SK-N-SH (cell line): ENCODE data around the gene TMEM89.

ENCODE experiments used
- CTCF ChIP-seq: fragments of 200-600 bp; sonication (generic); IDR thresholded peaks from 2 replicates; pipeline ENCODE4 v1.6.1; 2017; ENCODE audit warnings: antibody characterized with exemption, mild to moderate bottlenecking, moderate library complexity
- EP300 ChIP-seq, 2 experiments: IDR thresholded peaks; 2 replicates each; pipeline versions ENCODE4 v1.4.0 to v1.6.1; 2012; ENCODE audit warnings: borderline replicate concordance in 1 of 2, low read depth in 1 of 2, low read length in 1 of 2
- EZH2phosphoT487 ChIP-seq: fragments of 200-600 bp; sonication (generic); IDR thresholded peaks from 2 replicates; pipeline ENCODE4 v1.6.1; 2017; ENCODE audit warnings: low read depth, mixed run types, mild to moderate bottlenecking, antibody characterized with exemption, moderate library complexity, borderline replicate concordance
- FOXM1 ChIP-seq: IDR thresholded peaks from 2 replicates; pipeline ENCODE4 v1.4.0; 2012; ENCODE audit warnings: low read depth, mild to moderate bottlenecking
- GABPA ChIP-seq: IDR thresholded peaks from 2 replicates; pipeline ENCODE4 v1.4.0; 2012; ENCODE audit warnings: low read depth, mild to moderate bottlenecking
- MAX ChIP-seq: IDR thresholded peaks from 2 replicates; pipeline ENCODE4 v1.4.0; 2012; ENCODE audit warnings: low read depth
- RAD21 ChIP-seq: IDR thresholded peaks from 2 replicates; pipeline ENCODE4 v1.6.1; 2012; ENCODE audit warnings: mild to moderate bottlenecking, low read length
- RCOR1 ChIP-seq: fragments of 150-350 bp; IDR thresholded peaks from 2 replicates; pipeline ENCODE4 v1.6.1; 2017; ENCODE audit warnings: antibody characterized with exemption, low read length
- RFX5 ChIP-seq: IDR thresholded peaks from 2 replicates; pipeline ENCODE4 v1.6.1; 2012; ENCODE audit warnings: mild to moderate bottlenecking, improper control_type of control experiment, low read length
- SIN3A ChIP-seq: IDR thresholded peaks from 2 replicates; pipeline ENCODE4 v1.6.1; 2012; ENCODE audit warnings: low read depth, mild to moderate bottlenecking, low read length, moderate library complexity, borderline replicate concordance
- TAF1 ChIP-seq: IDR thresholded peaks from 2 replicates; pipeline ENCODE4 v1.6.1; 2012; ENCODE audit warnings: low read depth, mild to moderate bottlenecking, low read length, moderate library complexity, borderline replicate concordance
- TEAD4 ChIP-seq: IDR thresholded peaks from 2 replicates; pipeline ENCODE4 v1.4.0; 2012; ENCODE audit warnings: mild to moderate bottlenecking, borderline replicate concordance; ENCODE audit not compliant: insufficient read depth
- USF2 ChIP-seq: fragments of 150-350 bp; IDR thresholded peaks from 2 replicates; pipeline ENCODE4 v1.6.1; 2017; ENCODE audit warnings: antibody characterized with exemption, low read length, low read depth, borderline replicate concordance
- YY1 ChIP-seq: IDR thresholded peaks from 2 replicates; pipeline ENCODE4 v1.4.0; 2012; ENCODE audit warnings: low read depth, mild to moderate bottlenecking

- TF ChIP-seq EP300 (IDR thresholded peaks at IDR 0.05; ENCODE audit: borderline replicate concordance in 1 of 2, low read depth in 1 of 2, low read length in 1 of 2) (no peak), RAD21 (no peak), RCOR1 (no peak), CTCF (no peak), TAF1 (no peak), MAX (no peak), FOXM1 (no peak), SIN3A (no peak), EZH2phosphoT487 (no peak), GABPA (no peak), YY1 (no peak), TEAD4 (no peak), USF2 (no peak), RFX5 (no peak)
Observed at GRCh38 chr3:48599077-48599501, 22.5 kb downstream of the TMEM89 start.
